CD4-positive, alpha-beta T cell (primary cell): Measurements from ENCODE around the gene BABAM2. TPM values are rescaled to one million over a fixed set of nuclear protein-coding genes. Genes with fewer than 3 reads are reported as not detected.

ENCODE experiments used
- ATAC-seq: fragments of 200-7000 bp; cut with Tn5 transposase; one replicate; pipeline ENCODE4 v1.10.0; 2022; ENCODE audit warnings: mild to moderate bottlenecking; ENCODE audit not compliant: poor library complexity
- CTCF ChIA-PET: fragments of 350-600 bp; sonication (Branson Sonifier 250); formaldehyde crosslinking; loops from one replicate; lab custom pipeline; 2021; ENCODE audit warnings: antibody characterized with exemption, inconsistent platforms; lab: Charles Lee
- POLR2A ChIA-PET: fragments of 350-600 bp; sonication (Branson Sonifier 250); formaldehyde crosslinking; loops from one replicate; lab custom pipeline; 2021; ENCODE audit warnings: antibody characterized with exemption, inconsistent platforms; lab: Charles Lee
- DNase-seq, 14 experiments: peaks; one replicate each; pipeline ENCODE4 v3.0.0-alpha.2; 2013 to 2020; ENCODE audit warnings: mixed read lengths in 2 of 14
- H3K27ac ChIP-seq, 2 donors: one replicate each; pipeline versions ENCODE4 v1.5.1 to v1.7.0; 2013; ENCODE audit warnings: low read length in 2 of 2, low read depth in 1 of 2, mild to moderate bottlenecking in 1 of 2
- H3K27me3 ChIP-seq, 2 experiments: 1 replicate in 1 of 2; 2 replicates in 1 of 2; pipeline versions ENCODE4 v1.6.1 to v1.7.0; 2013; ENCODE audit warnings: low read length in 2 of 2, control low read depth in 1 of 2, mild to moderate bottlenecking in 1 of 2, moderate library complexity in 1 of 2; ENCODE audit not compliant: insufficient read depth in 2 of 2, control insufficient read depth in 1 of 2
- H3K36me3 ChIP-seq: one replicate; pipeline ENCODE4 v1.6.1; 2013; ENCODE audit warnings: low read length, control low read depth; ENCODE audit not compliant: insufficient read depth
- H3K4me1 ChIP-seq: one replicate; pipeline ENCODE4 v1.6.1; 2013; ENCODE audit warnings: low read length, control low read depth; ENCODE audit not compliant: insufficient read depth
- H3K4me3 ChIP-seq: one replicate; pipeline ENCODE4 v1.5.1; 2013; ENCODE audit warnings: mild to moderate bottlenecking, low read length, moderate library complexity
- H3K9me3 ChIP-seq, 2 experiments: 1 replicate in 1 of 2; 2 replicates in 1 of 2; pipeline versions ENCODE4 v1.6.1 to v1.7.0; 2013; ENCODE audit warnings: low read length in 2 of 2, mild to moderate bottlenecking in 2 of 2, control low read depth in 1 of 2, moderate library complexity in 1 of 2; ENCODE audit not compliant: control insufficient read depth in 1 of 2, insufficient read depth in 1 of 2
- H3K27ac Mint-ChIP-seq: one replicate; pipeline ENCODE4 v1.8.0; 2020; ENCODE audit warnings: mixed read lengths
- H3K27me3 Mint-ChIP-seq: one replicate; pipeline ENCODE4 v1.8.0; 2021; ENCODE audit warnings: mixed read lengths
- H3K36me3 Mint-ChIP-seq: one replicate; pipeline ENCODE4 v1.8.0; 2021; ENCODE audit warnings: low read depth, mixed read lengths
- H3K4me1 Mint-ChIP-seq: one replicate; pipeline ENCODE4 v1.8.0; 2021; ENCODE audit warnings: low read depth, mixed read lengths
- H3K4me3 Mint-ChIP-seq: one replicate; pipeline ENCODE4 v1.8.0; 2020; ENCODE audit warnings: mild to moderate bottlenecking, mixed read lengths
- H3K9me3 Mint-ChIP-seq: one replicate; pipeline ENCODE4 v1.8.0; 2020; ENCODE audit warnings: mixed read lengths
- CTCF ChIP-seq: fragments of 200-600 bp; IDR thresholded peaks from one replicate; pipeline ENCODE4 v1.8.0; 2022; ENCODE audit warnings: antibody characterized with exemption, mild to moderate bottlenecking
- intact Hi-C, 2 experiments: fragments of 100-400 bp; cut with DNase I in 1 of 2; cut with micrococcal nuclease in 1 of 2; formaldehyde crosslinking; loops; one replicate each; pipeline versions ENCODE4 v1.15.1 to v1.9.0; 2023 to 2025; cut with DNase I, micrococcal nuclease
- total RNA-seq, 174 experiments: library from RNA in 2 of 174; stranded (reverse) in 2 of 174; gene quantifications; one replicate each; pipeline ENCODE4 v1.2.3 and lab custom pipeline; 2021 to 2026

BABAM2 gene
- total RNA-seq, 2 experiments from 2014 or later: 29.2 to 32.8 TPM

GRCh38 chr2:28359222-28360057 is 468.9 kb downstream of the BABAM2 start:
- intact Hi-C loops: loop anchor here (1.0 to 5.0 kb wide), 3 partner anchors 31 to 48 kb away; no protein-coding TSS in a partner anchor
- peaks cover 4% of the 10 kb centered on the region for H3K27me3 Mint-ChIP-seq
- Histone ChIP-seq H3K27me3 (no peaks in the 10 kb centered on the region), H3K4me1 (peaks cover 84% of the 10 kb centered on the region), H3K4me3 (peak overlapping the region; percentile 19), H3K27ac (peak overlapping the region in 1 of 2 donors; percentile 44), H3K9me3 (no peaks in the 10 kb centered on the region), H3K36me3 (no peaks in the 10 kb centered on the region)
- H3K9me3 Mint-ChIP-seq: no peaks in the 10 kb centered on the region
- POLR2A ChIA-PET: interaction anchor here (1.3 kb wide), 1 partner anchor 33 kb away, joined by 6 read pairs; the partner anchor contains the start of gene FOSL2
- peak overlapping the region; percentile 89 for H3K27ac Mint-ChIP-seq
- DNase-seq (peak; percentile 54 to 94 (median 72)), ATAC-seq (peak; percentile 84)
- no peak for TF ChIP-seq CTCF
- peaks cover 53% of the 10 kb centered on the region for H3K4me1 Mint-ChIP-seq
- no peaks in the 10 kb centered on the region for H3K36me3 Mint-ChIP-seq
- peak overlapping the region; percentile 91 for H3K4me3 Mint-ChIP-seq
- CTCF ChIA-PET: no interaction called here

GRCh38 chr2:28360058-28360717 is 469.7 kb downstream of the BABAM2 start:
- H3K27ac ChIP-seq: no peak overlapping the region
- H3K9me3 ChIP-seq: no peaks in the 10 kb centered on the region
- no peak for TF ChIP-seq CTCF
- Mint-ChIP-seq H3K36me3 (no peaks in the 10 kb centered on the region), H3K9me3 (no peaks in the 10 kb centered on the region), H3K27ac (peak overlapping the region; percentile 89), H3K27me3 (peaks cover 4% of the 10 kb centered on the region), H3K4me1 (peaks cover 61% of the 10 kb centered on the region), H3K4me3 (peak overlapping the region; percentile 31)
- peaks cover 91% of the 10 kb centered on the region for H3K4me1 ChIP-seq
- no peaks in the 10 kb centered on the region for H3K27me3 ChIP-seq
- DNase-seq (peak in 1 of 14 experiments; percentile 28), ATAC-seq (no peak)
- ChIA-PET POLR2A (interaction anchor here (0.8 to 1.3 kb wide), 2 partner anchors 30 to 32 kb away, joined by 3 to 6 read pairs; partner anchors contain the start of gene FOSL2), CTCF (no interaction called here)
- H3K36me3 ChIP-seq: no peaks in the 10 kb centered on the region
- intact Hi-C loops: loop anchor here in 1 of 2 experiments (5.0 kb wide), 1 partner anchor 47 kb away; no protein-coding TSS in a partner anchor
- no peak overlapping the region for H3K4me3 ChIP-seq

- intact Hi-C loops: loop anchor here in 1 of 2 experiments (5.0 kb wide), 1 partner anchor 46 kb away; no protein-coding TSS in a partner anchor
- Mint-ChIP-seq H3K4me1 (peaks cover 67% of the 10 kb centered on the region), H3K9me3 (no peaks in the 10 kb centered on the region), H3K4me3 (peak overlapping the region; percentile 31), H3K36me3 (no peaks in the 10 kb centered on the region), H3K27ac (peak overlapping the region; percentile 44), H3K27me3 (peaks cover 4% of the 10 kb centered on the region)
- DNase-seq: peak in 2 of 14 experiments; percentile 67 to 77
- H3K9me3 ChIP-seq: no peaks in the 10 kb centered on the region
- POLR2A ChIA-PET: interaction anchor here (0.8 to 1.3 kb wide), 2 partner anchors 29 to 32 kb away, joined by 3 to 6 read pairs; partner anchors contain the start of gene FOSL2
- ATAC-seq: no peak
- no peak overlapping the region for H3K4me3 ChIP-seq
- H3K27me3 ChIP-seq: no peaks in the 10 kb centered on the region
- no peak overlapping the region for H3K27ac ChIP-seq
- CTCF ChIA-PET: no interaction called here
- no peak for TF ChIP-seq CTCF
- H3K4me1 ChIP-seq: peaks cover 94% of the 10 kb centered on the region
- no peaks in the 10 kb centered on the region for H3K36me3 ChIP-seq
Measured at GRCh38 chr2:28360718-28361293, 470.3 kb downstream of the BABAM2 start.
